ENCODE data around the gene NLRP5. TPM values are rescaled to one million over a fixed set of nuclear protein-coding genes. Genes with fewer than 3 reads are reported as not detected.

The NLRP5 gene
- total RNA-seq, 1 donor from 2014 or later: not detected

Small RNAs within 50 kb of the gene (small RNA-seq; reads per million reads assigned to genes)
- gene RF00019 (ENCODE audit: low replicate concordance): not detected

Other genes starting within 250 kb of the NLRP5 start
- gene NLRP9, start 248.4 kb upstream of the NLRP5 start, total RNA-seq: not detected
- gene RFPL4A, start 227.7 kb upstream of the NLRP5 start, total RNA-seq: not detected
- not detected for gene RFPL4AL1, start 217.7 kb upstream of the NLRP5 start, total RNA-seq
- gene NLRP11, start 154.8 kb upstream of the NLRP5 start, total RNA-seq: not detected
- not detected for gene NLRP4, start 150.2 kb upstream of the NLRP5 start, total RNA-seq
- not detected for gene NLRP13, start 54.4 kb upstream of the NLRP5 start, total RNA-seq
- gene NLRP8, start 38.9 kb upstream of the NLRP5 start, total RNA-seq: not detected
- 11.3 TPM for gene ZNF787, start 134.5 kb downstream of the NLRP5 start, total RNA-seq
- gene ZNF444, start 154.5 kb downstream of the NLRP5 start, total RNA-seq: 9.2 TPM
- gene GALP, start 189.2 kb downstream of the NLRP5 start, total RNA-seq: not detected
- not detected for gene ZSCAN5B, start 211.0 kb downstream of the NLRP5 start, total RNA-seq
- gene ZSCAN5C, start 215.5 kb downstream of the NLRP5 start, total RNA-seq: not detected

Data from skin of body (tissue), 2 donors.